ENCODE data around the gene IGSF5.

Gene IGSF5

DNA sequence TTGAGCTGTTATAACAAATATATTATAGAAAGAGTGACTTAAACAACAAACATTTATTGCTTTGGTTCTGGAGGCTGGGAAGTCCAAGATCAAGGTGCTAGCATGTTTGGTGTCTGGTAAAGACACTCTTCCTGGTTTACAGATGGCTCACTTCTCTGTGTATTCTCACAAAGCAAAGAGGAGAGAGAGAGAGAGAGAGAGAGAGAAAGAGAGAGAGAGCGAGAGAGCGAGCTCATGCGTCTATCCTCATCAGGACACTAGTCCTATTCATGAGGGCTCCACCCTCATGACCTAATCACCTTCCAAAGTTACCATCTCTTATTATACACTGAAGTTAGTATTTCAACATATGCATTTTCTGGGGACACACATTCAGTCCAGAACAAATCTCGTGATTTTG lies 89.6 kb downstream of the IGSF5 start:
- DNase-seq (ENCODE audit: low spot score), result no peak

GRCh38 chr21:39837861-39838359 lies 92.9 kb downstream of the IGSF5 start:
- no peak for DNase-seq (ENCODE audit: low spot score)

DNA sequence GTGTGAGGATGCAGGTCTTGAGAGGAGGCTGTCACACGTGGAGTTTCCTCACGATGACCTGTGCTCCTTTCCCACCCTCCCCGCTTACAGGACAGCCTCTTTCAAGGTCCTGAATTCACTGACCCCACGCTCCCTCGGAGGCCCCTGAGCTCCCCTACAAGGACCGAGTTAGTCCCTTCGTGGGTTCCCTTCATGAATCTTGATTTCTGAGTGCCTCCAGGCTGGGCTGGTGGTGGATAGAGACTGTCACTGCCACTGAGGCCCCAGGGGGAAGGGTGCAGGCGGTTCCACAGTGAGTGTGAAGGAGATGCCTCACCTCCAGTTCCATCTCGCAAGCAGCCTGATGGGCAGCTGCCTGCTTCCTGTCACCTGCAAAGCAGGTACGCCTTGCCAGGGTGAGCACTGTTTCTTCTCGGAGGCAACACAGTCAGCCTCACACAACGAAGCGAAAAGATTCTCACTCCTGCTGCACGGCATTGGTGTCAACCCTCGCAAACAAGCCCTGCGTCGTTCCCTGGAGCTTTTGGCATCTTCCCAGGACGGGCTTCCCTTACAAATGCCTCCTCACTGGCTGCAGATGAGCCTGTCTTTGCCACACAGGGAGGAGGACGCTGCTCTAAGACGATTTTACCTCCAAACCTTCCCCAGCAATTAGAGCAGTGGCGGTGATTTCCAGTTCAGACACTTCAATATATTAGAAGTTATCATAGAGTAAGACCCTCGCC lies 95.6 kb downstream of the IGSF5 start:
- no peak for DNase-seq (ENCODE audit: low spot score)

DNA sequence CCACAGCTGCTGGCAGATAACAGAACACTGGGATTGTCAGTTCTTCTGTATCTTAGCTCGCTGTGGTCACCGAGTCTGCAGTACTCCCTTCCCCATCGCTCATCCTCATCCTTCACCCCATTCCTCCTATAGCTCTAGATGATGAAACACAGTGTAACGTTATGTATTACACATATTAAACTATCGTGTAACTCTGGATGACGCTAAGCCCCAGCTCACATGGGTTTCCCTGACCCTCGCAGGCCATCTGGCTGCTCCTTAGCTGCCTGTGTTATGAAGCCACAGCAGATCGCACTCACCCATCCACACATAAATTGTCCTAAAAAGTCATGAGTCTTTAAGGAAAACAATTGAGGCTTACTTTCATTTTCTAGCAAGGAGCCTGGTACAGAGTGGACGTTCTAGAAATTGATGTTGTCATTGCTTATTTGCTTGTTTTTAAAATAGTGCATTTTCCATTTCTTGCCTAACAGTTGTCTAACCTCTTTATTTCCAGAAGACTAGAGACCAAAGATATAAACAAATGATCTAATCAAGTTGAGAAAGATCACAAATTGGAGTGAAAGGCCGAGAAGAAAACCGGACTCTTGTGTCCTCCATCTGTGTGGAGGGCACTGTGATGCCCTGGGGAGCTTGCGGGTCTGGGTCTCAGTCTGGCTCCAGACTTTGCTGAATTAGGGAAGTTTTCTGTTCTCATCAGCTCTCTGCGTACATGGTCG lies 97.9 kb downstream of the IGSF5 start:
- DNase-seq (ENCODE audit: low spot score), result peak; percentile 76

GRCh38 chr21:39843483-39843882 lies 98.5 kb downstream of the IGSF5 start:
- no peak for DNase-seq (ENCODE audit: low spot score)

DNA sequence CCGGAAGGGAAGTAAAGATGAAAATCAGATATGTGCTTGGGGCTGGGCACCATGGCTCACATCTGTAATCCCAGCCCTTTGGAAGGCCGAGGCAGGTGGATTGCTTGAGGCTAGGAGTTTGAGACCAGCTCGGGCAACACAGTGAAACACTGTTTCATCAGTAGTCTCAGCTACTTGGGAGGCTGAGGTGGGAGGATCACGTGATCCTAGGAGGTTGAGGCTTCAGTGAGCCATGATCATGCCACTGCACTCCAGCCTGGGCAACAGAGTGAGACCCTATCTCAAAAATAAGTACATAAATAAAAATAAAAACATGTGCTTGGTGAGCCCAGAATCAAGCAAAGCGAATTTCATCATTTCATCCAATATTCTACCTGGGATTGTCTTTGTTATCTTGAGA lies 98.9 kb downstream of the IGSF5 start:
- DNase-seq (ENCODE audit: low spot score), result no peak

- DNase-seq (ENCODE audit: low spot score), result peak; percentile 75
These were observed 100.7 kb downstream of the IGSF5 start for GRCh38 chr21:39845571-39846130.

DNA sequence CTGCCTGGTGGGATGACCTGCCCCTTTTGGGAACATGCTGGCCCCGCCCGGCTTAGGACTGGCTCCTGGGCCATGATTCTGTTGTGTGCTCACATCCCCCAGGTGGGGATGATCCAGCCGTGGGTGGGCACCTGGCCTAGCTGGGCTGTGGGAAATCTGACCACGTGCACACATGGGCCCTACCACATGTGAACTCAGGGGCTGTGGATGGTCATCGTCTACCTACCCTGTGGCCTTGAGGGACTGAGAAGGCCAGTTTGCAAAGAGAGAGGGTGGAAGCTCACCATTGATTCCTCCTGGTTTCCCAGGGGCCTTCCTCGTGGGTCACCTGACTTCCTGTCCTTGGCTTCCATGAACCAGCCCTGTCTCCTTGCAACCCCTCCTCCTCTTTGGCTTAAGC lies 102.9 kb downstream of the IGSF5 start:
- no peak for DNase-seq (ENCODE audit: low spot score)

DNA sequence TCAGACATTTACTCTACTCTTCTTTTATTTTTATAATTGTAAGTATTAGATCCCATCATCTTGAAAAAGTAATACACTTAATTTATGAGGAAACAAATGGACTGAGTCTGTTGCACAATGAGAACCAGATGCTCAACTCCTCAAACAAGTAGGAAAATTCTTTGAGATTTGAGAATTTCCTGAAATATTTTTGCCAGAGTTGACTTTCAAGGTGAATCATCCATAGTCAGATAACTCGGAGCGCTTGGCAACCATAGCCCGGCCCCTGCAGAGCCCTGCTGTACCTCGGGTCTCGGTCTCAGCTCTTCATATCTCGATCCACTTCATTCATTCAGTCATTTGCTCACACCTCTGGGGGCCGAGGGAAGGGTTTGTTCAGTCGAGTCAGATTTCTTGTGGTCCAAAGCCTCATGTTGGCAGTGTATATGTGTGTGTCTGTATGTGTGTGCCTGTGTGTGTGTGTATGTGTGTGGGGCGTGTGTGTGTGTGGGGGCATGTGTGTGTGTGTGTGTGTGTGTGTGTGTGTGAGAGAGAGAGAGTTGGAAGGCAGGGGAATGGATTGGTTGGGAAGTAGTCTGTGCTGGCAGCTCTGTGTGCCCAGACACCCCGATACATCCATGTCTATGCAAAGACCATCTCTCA lies 104.2 kb downstream of the IGSF5 start:
- no peak for DNase-seq (ENCODE audit: low spot score)

DNA sequence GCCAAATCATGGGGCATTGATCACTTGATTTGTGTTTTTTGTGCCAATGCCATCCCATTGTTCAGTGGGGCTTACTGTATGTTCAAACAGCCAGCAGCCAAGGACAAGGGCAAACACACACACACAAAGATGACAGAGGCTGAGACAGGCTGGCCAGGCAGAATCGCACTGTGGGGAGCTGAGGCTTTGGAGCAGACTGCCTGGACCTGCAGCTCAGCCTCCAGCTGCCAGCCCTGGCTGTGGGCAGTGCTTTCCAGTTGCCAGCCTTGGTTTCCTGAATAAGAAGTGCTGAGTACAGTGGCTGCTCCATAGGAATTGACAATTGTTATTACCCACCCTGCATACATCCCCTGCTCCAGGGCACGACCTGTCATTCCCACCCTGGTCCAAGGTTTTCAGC lies 105.3 kb downstream of the IGSF5 start:
- no peak for DNase-seq (ENCODE audit: low spot score)

DNA sequence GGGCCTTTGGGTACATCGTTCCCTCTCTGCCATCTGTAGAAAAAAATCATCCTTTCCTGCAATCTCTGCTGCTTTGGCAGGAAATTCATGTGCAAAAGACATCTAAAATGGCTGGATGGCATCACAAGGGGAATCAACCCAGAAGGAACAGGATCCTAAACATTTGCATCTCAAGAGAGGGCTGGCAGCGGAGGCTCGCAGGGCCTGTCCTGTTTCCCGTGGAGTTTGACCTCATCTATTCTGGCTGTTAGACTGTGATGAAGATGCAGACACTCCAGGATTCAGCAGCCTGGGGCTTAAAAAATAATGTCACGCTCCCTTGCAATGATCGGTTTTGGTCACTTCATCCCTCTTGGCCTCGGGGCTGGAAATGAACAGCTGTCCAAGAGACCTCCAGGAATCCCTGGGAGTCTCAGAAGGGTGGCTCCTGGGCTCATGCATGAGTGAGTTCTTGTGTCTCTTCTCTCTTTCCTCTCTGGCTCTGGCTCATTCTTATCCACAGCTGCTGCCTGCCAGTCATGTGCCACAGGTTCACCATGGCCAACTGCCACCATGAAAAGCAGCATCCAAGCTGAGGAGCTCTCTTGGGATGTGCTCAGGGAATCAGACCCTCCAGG lies 106.1 kb downstream of the IGSF5 start:
- no peak for DNase-seq (ENCODE audit: low spot score)
